Esophagus (tissue), 2 donors: ENCODE measurements around the gene CFAP61. TPM values are rescaled to one million over a fixed set of nuclear protein-coding genes. Genes with fewer than 3 reads are reported as not detected.

ENCODE experiments used
- H3K27ac ChIP-seq, 2 donors: one replicate each; pipeline ENCODE4 v1.5.1; 2013; ENCODE audit warnings: low read depth in 2 of 2, mild to moderate bottlenecking in 2 of 2, inconsistent platforms in 1 of 2, low read length in 1 of 2, moderate library complexity in 1 of 2
- H3K27me3 ChIP-seq, 2 donors: one replicate each; pipeline ENCODE4 v1.6.1; 2013; ENCODE audit warnings: low read length in 2 of 2, control low read depth in 1 of 2, mild to moderate bottlenecking in 1 of 2; ENCODE audit not compliant: insufficient read depth in 2 of 2, control insufficient read depth in 1 of 2
- H3K36me3 ChIP-seq, 2 donors: one replicate each; pipeline ENCODE4 v1.6.1; 2013; ENCODE audit warnings: low read length in 1 of 2; ENCODE audit not compliant: control insufficient read depth in 2 of 2, insufficient read depth in 2 of 2
- H3K4me1 ChIP-seq, 2 donors: one replicate each; pipeline ENCODE4 v1.6.1; 2013; ENCODE audit warnings: low read length in 1 of 2; ENCODE audit not compliant: control insufficient read depth in 2 of 2, insufficient read depth in 2 of 2
- H3K4me3 ChIP-seq, 2 donors: one replicate each; pipeline ENCODE4 v1.5.1; 2013; ENCODE audit warnings: low read length in 2 of 2, mild to moderate bottlenecking in 2 of 2, low read depth in 1 of 2, moderate library complexity in 1 of 2
- H3K9me3 ChIP-seq, 2 donors: one replicate each; pipeline ENCODE4 v1.6.1; 2013; ENCODE audit warnings: mild to moderate bottlenecking in 2 of 2, low read depth in 1 of 2, low read length in 1 of 2, moderate library complexity in 1 of 2; ENCODE audit not compliant: control insufficient read depth in 2 of 2, insufficient read depth in 1 of 2
- WGBS, 2 donors: extraction: QIAGEN DNeasy Blood & Tissue Kit; methylation state at CpG; one replicate each; pipeline ENCODE4 v1.1.7; 2013; 5-methylcytosine and 5-hydroxymethylcytosine counted together
- polyA plus RNA-seq, 2 donors: library from polyadenylated mRNA; stranded (reverse); fragments of 200-250 nt; gene quantifications; one replicate each; pipeline ENCODE4 v1.2.3, GENCODE V29; 2013
- donor health status: healthy with polysubstance abuse.
- donor health status: Bipolar disorder and iron deficiency.

Gene CFAP61
- polyA plus RNA-seq, 2 donors, result not detected

- H3K27ac ChIP-seq, result no peak overlapping the region
- WGBS, 2 donors, result 77 to 87% methylated on average over 3 of the region's 3 CpGs
- H3K27me3 ChIP-seq, result no peaks in the 10 kb centered on the region
Observed at GRCh38 chr20:20312562-20312961, 260.2 kb downstream of the CFAP61 start.

GRCh38 chr20:20317195-20317594, 264.9 kb downstream of the CFAP61 start:
- H3K36me3 ChIP-seq, result no peaks in the 10 kb centered on the region
- H3K9me3 ChIP-seq, result no peaks in the 10 kb centered on the region
- H3K4me1 ChIP-seq, result no peaks in the 10 kb centered on the region
- WGBS, 2 donors, result 64 to 70% methylated on average over 4 of the region's 4 CpGs
- H3K27ac ChIP-seq, result no peak overlapping the region
- H3K27me3 ChIP-seq, result no peaks in the 10 kb centered on the region
- H3K4me3 ChIP-seq, result no peak overlapping the region

More at GRCh38 chr20:20312562-20312961, 260.2 kb downstream of the CFAP61 start:
- Histone ChIP-seq H3K4me1 (no peaks in the 10 kb centered on the region), H3K4me3 (no peak overlapping the region), H3K36me3 (no peaks in the 10 kb centered on the region), H3K9me3 (no peaks in the 10 kb centered on the region)

- WGBS, 2 donors, result 57 to 65% methylated on average over 13 of the region's 13 CpGs
- Histone ChIP-seq H3K36me3 (no peaks in the 10 kb centered on the region), H3K4me1 (no peaks in the 10 kb centered on the region), H3K27ac (no peak overlapping the region), H3K4me3 (no peak overlapping the region), H3K9me3 (no peaks in the 10 kb centered on the region), H3K27me3 (no peaks in the 10 kb centered on the region)
Observed at GRCh38 chr20:20317621-20318364, 265.5 kb downstream of the CFAP61 start.

- no peaks in the 10 kb centered on the region for H3K4me1 ChIP-seq
- H3K9me3 ChIP-seq, result no peaks in the 10 kb centered on the region
- 75% methylated on average over 9 of the region's 9 CpGs for WGBS, 2 donors
- no peaks in the 10 kb centered on the region for H3K36me3 ChIP-seq
- no peaks in the 10 kb centered on the region for H3K27me3 ChIP-seq
- no peak overlapping the region for H3K27ac ChIP-seq
- no peak overlapping the region for H3K4me3 ChIP-seq
Observed at GRCh38 chr20:20318365-20319161, 266.2 kb downstream of the CFAP61 start.

- H3K27me3 ChIP-seq, result no peaks in the 10 kb centered on the region
- 50 to 61% methylated on average over 1 of the region's 1 CpG for WGBS, 2 donors
- no peaks in the 10 kb centered on the region for H3K36me3 ChIP-seq
- H3K4me3 ChIP-seq, result no peak overlapping the region
- H3K4me1 ChIP-seq, result no peaks in the 10 kb centered on the region
- no peak overlapping the region for H3K27ac ChIP-seq
- H3K9me3 ChIP-seq, result no peaks in the 10 kb centered on the region
Observed at GRCh38 chr20:20321134-20321533, 268.8 kb downstream of the CFAP61 start.

GRCh38 chr20:20321917-20322316, 269.6 kb downstream of the CFAP61 start:
- H3K9me3 ChIP-seq, result no peaks in the 10 kb centered on the region
- 83 to 100% methylated on average over 1 of the region's 1 CpG for WGBS, 2 donors
- no peak overlapping the region for H3K4me3 ChIP-seq
- no peak overlapping the region for H3K27ac ChIP-seq
- H3K36me3 ChIP-seq, result no peaks in the 10 kb centered on the region
- H3K4me1 ChIP-seq, result no peaks in the 10 kb centered on the region
- H3K27me3 ChIP-seq, result no peaks in the 10 kb centered on the region

GRCh38 chr20:20322912-20323311, 270.6 kb downstream of the CFAP61 start:
- Histone ChIP-seq H3K4me1 (no peaks in the 10 kb centered on the region), H3K27me3 (no peaks in the 10 kb centered on the region), H3K9me3 (no peaks in the 10 kb centered on the region), H3K4me3 (no peak overlapping the region), H3K27ac (no peak overlapping the region), H3K36me3 (no peaks in the 10 kb centered on the region)
- WGBS, 2 donors, result 84 to 86% methylated on average over 6 of the region's 6 CpGs

- Histone ChIP-seq H3K9me3 (peaks cover 0 to 2% of the 10 kb centered on the region in 2 donors), H3K36me3 (no peaks in the 10 kb centered on the region), H3K4me1 (no peaks in the 10 kb centered on the region), H3K27ac (no peak overlapping the region), H3K27me3 (no peaks in the 10 kb centered on the region), H3K4me3 (no peak overlapping the region)
- WGBS, 2 donors, result 87 to 89% methylated on average over 6 of the region's 6 CpGs
Observed at GRCh38 chr20:20327746-20328145, 275.4 kb downstream of the CFAP61 start.

- 87 to 89% methylated on average over 13 of the region's 13 CpGs for WGBS, 2 donors
- Histone ChIP-seq H3K27ac (no peak overlapping the region), H3K27me3 (no peaks in the 10 kb centered on the region), H3K4me3 (no peak overlapping the region), H3K9me3 (peaks cover 0 to 2% of the 10 kb centered on the region in 2 donors), H3K36me3 (no peaks in the 10 kb centered on the region), H3K4me1 (no peaks in the 10 kb centered on the region)
Observed at GRCh38 chr20:20329564-20329963, 277.2 kb downstream of the CFAP61 start.
